Mesenteric fat pad (tissue), 1 donor: ENCODE results near the gene TAOK1. TPM values are rescaled to one million over a fixed set of nuclear protein-coding genes. Genes with fewer than 3 reads are reported as not detected.

ENCODE experiments used
- DNase-seq: peaks from one replicate; pipeline ENCODE4 v3.0.0-alpha.2; 2020; ENCODE audit warnings: low spot score
- total RNA-seq: library from RNA; stranded (reverse); fragmentation: NEBNext Ultra II Directional; extraction: Animal tissue kit (Norgen Biotek cat#: 25700); gene quantifications from one replicate; pipeline ENCODE4 v1.2.1, GENCODE V29; 2021
- donor health status: DM: yes; HTN: yes; CAD: no.

Gene TAOK1
- total RNA-seq, 1 donor from 2014 or later: 99.0 TPM

DNA sequence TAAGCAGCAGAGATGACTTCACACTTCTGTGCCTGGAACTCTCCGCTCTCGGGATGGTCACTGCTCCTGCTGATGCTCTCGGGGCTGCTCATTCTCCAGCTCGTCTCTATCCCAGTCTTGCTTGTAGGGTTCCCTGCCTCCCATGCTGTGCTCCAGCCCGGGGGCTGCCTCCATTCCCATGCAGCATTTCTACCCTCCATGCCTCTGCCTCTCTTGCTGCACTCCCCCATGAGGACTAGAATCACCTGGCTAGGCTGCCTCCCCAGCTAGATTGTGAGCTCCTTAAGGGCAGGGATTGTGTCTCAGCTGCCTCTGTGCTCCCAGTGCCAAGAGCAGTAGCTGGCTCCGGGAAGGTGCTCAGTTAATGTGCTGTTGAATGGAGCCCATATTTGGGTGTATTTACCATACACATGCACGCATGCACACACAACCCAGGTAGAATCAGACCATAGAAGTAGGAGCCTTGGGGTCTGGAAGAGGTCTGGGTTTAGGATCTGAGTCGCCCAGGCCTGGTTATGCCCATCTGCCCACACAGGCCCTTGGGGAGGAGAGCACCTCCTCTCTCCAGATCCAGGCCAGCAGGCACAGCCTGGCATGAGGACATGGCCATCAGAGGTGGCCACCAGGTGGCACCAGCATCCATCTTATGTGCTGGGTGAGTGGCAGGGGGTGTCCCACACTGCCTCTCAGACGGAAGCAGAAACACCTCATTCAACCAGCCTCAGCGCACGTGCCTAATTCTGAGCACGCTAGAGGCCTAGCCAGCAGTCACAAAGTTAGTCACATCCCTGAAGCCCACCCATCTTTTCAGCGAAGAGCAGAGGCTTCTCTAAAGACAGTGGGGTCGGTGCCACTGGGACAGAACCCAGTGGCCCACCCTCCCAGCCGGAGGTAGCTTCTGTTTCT, 190.0 kb downstream of the TAOK1 start:
- no peak for DNase-seq

DNA sequence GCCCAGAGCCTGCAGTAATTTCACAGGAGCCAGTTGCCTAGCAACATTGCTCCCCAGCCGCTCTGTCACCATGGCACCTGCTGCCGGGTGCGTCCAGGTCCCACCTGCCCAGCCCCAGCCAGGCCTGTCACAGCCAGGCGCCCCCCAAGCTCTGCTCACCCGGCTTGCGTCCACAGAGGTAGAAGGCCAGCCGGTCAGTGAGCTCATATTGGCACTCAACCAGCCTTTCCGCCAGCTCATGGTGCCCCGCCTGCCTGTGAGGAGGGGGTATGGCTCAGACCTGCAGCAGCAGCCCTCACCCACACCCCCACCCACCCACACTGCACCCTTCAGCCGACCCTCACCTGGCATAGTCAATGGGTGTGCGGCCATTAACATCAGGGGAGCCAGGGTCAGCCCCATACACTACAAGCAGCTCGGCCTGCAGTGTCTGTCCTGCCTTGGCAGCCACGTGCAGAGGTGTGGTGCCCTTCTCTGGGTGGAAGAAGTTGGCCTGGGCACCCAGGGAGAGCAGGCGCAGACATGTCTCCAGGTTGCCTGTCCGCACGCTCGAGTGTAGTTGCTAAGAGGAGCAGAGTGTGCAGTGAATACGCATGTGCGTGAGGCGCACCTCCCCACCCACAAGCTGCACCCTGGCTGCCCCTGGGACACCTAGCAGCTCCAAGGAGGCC, 191.6 kb downstream of the TAOK1 start:
- DNase-seq: no peak

GRCh38 chr17:29582254-29582765, 192.1 kb downstream of the TAOK1 start:
- no peak for DNase-seq

GRCh38 chr17:29582772-29583171, 192.6 kb downstream of the TAOK1 start:
- DNase-seq: no peak

GRCh38 chr17:29583324-29584248, 193.4 kb downstream of the TAOK1 start:
- DNase-seq: no peak

- no peak for DNase-seq
Measured at GRCh38 chr17:29584452-29585079, 194.4 kb downstream of the TAOK1 start.

- no peak for DNase-seq
Measured at GRCh38 chr17:29585080-29585751, 195.1 kb downstream of the TAOK1 start.

GRCh38 chr17:29586676-29587469, 196.7 kb downstream of the TAOK1 start:
- DNase-seq: no peak

GRCh38 chr17:29587591-29587990, 197.4 kb downstream of the TAOK1 start:
- no peak for DNase-seq

DNA sequence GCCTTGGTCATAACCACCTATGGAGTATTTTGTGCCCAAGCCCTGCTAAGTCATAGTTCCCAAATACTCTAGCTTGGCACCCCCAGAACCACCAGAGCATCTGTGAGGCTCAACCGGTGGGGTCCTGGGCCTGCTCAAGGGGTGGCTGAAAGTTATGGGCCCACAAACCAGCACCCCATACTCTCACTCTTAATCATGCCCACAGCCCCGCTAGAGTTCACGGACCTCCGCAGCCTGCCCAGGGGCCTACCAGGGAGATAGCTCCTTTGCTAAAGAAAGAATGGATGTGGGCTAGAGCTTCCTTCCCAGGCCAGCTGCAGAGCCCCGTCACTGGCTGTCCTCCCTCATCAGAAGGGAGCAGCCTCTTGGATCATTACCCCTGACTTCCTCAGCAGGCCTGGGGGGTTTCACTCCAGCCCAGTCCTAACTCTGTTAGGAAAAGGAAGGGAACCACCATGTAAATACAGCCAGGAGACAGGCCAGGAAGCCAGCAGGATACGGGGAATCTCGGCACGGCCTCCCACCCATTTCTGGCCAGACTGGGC, 197.9 kb downstream of the TAOK1 start:
- DNase-seq: no peak

GRCh38 chr17:29588562-29589411, 198.6 kb downstream of the TAOK1 start:
- no peak for DNase-seq

DNA sequence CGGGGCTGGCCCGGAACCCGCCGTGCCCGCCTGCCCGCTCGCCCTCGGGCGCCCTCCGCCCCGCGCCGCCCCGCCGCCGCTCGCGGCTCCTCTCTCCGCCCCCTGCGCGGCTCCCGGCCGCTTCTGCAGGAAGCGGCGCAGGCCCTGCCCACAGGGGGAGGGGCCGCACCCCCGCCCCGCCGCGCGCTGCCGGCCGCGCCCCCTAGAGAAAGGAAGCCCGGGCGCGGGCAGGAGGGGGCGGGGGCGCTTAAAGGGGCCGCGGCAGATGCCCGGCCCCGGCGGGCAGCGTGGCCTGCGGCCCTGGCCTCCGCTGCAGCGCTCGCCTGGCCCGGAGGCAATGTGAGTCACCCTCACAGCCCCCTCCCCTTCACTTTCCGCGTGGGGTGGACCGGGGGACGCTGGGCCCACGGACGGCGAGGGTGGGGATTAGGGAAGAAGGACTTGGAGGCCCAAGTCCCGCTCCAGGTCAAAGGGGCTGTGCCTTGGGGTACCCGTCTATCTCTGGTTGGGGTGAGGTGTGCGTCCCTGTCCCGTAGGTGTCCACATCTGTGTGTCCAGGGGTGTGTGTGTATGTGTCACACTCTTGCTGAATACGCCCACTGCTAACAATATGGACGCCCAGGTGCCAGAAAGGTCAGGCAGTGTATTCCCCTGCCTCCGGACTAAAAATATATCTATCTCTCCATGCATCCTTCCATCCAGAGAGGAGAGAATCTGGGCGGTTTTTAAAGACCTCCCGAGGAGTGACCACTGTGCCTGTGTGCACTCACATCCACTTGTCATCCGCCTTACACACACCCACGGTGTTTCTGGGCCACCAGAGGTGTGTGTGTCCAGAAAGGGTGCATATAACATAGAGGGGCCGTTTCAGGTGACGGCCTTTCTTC, 199.6 kb downstream of the TAOK1 start, which contains the start of gene GIT1:
Gene GIT1 (minus strand): TSS at position 125 of the 887 bp plus-strand sequence. CDS start 270 bp downstream, outside the sequence.
- no peak for DNase-seq

DNA sequence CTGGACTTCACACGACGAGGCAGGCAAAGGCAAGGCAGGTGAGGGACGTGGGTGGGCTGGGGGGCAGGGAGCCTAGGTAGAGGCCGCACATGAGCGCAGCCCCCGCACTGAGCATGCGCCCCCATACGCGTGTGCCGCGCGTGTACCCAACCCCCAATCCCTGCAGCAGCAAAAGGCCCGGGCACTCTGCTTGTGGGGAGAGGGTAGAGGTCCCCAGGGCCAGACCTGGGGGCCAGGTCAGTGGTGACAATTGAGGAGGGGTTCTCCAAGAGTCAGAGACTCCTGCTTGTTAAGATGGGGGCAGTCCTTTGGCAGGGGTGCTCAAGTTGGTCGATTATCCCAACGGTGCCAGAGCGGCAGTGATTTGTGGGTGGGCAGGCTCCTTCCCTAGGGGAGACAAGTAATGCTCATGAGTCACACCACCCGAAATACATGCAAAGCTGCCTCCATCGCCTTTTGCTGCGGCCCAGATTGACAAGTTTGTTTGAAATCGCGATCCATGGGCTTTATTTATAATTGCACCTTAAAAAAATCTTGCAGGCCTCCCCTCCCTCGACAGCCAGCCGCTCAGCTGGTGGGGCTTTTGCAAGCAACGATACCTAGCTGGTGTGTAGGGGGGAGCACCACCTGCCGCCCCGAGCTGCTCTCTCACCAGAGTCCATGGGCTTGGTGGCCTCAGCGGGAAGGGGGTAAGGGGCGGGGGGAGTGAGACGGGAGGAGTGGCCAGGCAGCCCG, 200.4 kb downstream of the TAOK1 start:
- no peak for DNase-seq

DNA sequence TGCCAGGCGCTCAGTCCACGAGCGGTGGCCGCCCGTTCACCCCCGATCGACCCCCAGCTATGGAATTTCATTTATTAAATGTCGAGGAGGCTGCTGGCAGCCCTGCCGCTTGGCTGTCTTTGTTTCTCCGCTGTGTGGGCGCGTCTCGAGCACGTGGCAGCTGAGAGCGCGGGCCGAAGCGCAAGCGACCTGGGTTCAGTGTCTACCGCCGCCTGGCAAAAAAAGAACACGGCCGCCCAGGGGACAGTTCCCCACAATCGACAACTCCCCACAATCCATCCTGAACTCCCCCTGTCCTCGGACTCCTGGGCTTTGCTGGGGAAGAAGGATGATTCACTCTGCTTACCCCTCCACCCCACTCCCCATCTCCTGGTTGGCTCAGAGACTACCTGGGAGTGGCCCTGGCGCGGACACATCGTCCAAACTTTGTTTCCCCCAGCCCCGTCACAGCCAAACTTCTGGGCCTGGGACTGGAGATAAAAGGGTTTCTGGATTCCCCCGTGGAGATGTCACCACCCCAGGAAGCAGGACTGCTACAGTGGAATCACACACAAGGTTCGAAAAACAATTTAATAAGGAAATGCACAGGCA, 201.1 kb downstream of the TAOK1 start:
- no peak for DNase-seq

DNA sequence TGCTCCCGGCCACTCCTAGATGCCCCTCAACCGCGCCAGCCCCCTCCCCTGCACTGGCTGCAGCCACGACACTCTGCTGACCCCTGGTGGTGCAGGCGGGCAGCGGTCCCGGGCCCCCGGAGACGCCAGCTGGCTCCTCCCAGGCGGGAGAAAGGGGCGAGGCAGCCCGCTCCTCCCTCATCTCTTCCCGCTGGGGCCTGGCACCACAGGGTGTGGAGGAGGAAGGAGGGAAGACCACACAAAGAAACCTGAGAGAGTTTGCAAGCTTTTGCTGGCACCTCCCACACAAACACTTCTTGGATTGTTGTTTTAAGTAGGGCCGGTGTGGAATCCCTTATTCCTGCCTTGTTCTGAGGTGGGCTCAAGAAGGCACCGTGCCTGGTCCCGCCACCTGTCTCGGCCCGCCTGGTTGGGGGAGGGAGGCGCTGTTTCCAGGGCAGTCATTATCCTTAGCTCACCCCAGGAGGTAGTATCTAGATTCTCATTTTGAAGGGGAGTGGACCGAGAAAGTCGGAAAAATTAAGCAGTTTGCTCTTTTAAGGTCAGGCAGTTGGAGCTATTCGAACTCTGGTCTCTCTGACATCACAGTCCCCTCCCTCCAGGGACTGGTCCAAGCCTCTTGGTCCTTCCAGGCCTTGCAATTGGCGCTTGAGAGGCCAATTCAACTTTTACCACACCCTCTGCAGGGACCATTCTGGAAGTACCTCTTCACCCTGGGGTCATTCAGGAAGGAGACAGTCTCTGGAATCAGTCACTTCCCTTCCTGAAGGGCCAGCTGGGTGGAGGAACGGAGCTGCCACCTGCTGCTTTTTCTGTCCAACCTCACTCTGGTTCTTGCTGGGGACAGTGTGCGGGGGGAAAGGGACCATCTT, 201.8 kb downstream of the TAOK1 start:
- peak; percentile 95 for DNase-seq
